HL-60 (cell line): ENCODE results near the gene HOXB7.

Experiments used
- DNase-seq, 2 experiments: peaks; one replicate each; pipeline ENCODE4 v3.0.0-alpha.2; 2010 to 2020; ENCODE audit warnings: low read depth in 1 of 2, low spot score in 1 of 2
- H3K27ac ChIP-seq: fragments of 250-450 bp; sonication (Bioruptor Pico); replicated peaks from 2 replicates; pipeline ENCODE4 v1.5.1; 2020; ENCODE audit warnings: mild to moderate bottlenecking, moderate library complexity
- H3K27me3 ChIP-seq: fragments of 250-450 bp; sonication (Bioruptor Pico); 2 replicates; pipeline ENCODE4 v1.5.1; 2021; ENCODE audit warnings: mild to moderate bottlenecking, moderate library complexity; ENCODE audit not compliant: insufficient read depth, poor library complexity, severe bottlenecking
- H3K4me3 ChIP-seq: replicated peaks from 2 replicates; pipeline ENCODE4 v1.5.1; 2011; ENCODE audit warnings: mild to moderate bottlenecking, control low read depth, low read length; ENCODE audit not compliant: insufficient read depth
- CTCF ChIP-seq: IDR thresholded peaks from one replicate; pipeline ENCODE4 v1.5.1; 2011; ENCODE audit warnings: low read length, control low read depth, inconsistent platforms; ENCODE audit not compliant: insufficient read depth
- GABPA ChIP-seq: IDR thresholded peaks from 2 replicates; pipeline ENCODE4 v1.6.1; 2012; ENCODE audit warnings: low read depth
- POLR2AphosphoS5 ChIP-seq: IDR thresholded peaks from 2 replicates; pipeline ENCODE4 v1.6.1; 2012; ENCODE audit warnings: low read depth
- REST ChIP-seq: IDR thresholded peaks from 2 replicates; pipeline ENCODE4 v1.6.1; 2012; ENCODE audit warnings: low read depth; ENCODE audit not compliant: insufficient replicate concordance
- SPI1 ChIP-seq: IDR thresholded peaks from 2 replicates; pipeline ENCODE4 v1.6.1; 2012; ENCODE audit warnings: low read depth, mild to moderate bottlenecking, borderline replicate concordance

HOXB7 gene

GRCh38 chr17:48576479-48577309 is 34.1 kb downstream of the HOXB7 start:
- Histone ChIP-seq H3K27ac (no peak overlapping the region), H3K4me3 (no peak overlapping the region), H3K27me3 (peaks cover 87% of the 10 kb centered on the region)
- TF ChIP-seq GABPA: no peak
- no peak for TF ChIP-seq POLR2AphosphoS5
- no peak for TF ChIP-seq SPI1
- TF ChIP-seq CTCF: no peak
- TF ChIP-seq REST: no peak
- DNase-seq: no peak

GRCh38 chr17:48575673-48576478 is 34.9 kb downstream of the HOXB7 start:
- H3K27ac ChIP-seq: no peak overlapping the region
- TF ChIP-seq SPI1: no peak
- TF ChIP-seq CTCF: no peak
- no peak for TF ChIP-seq POLR2AphosphoS5
- TF ChIP-seq GABPA: no peak
- no peak for TF ChIP-seq REST
- no peak for DNase-seq
- H3K27me3 ChIP-seq: peaks cover 87% of the 10 kb centered on the region
- no peak overlapping the region for H3K4me3 ChIP-seq

GRCh38 chr17:48575066-48575582 is 35.7 kb downstream of the HOXB7 start:
- TF ChIP-seq GABPA (no peak), CTCF (no peak), SPI1 (no peak), REST (no peak), POLR2AphosphoS5 (no peak)
- peaks cover 87% of the 10 kb centered on the region for H3K27me3 ChIP-seq
- no peak overlapping the region for H3K27ac ChIP-seq
- no peak overlapping the region for H3K4me3 ChIP-seq
- DNase-seq: no peak
